Measurements from ENCODE around the gene UGT1A10. TPM values are rescaled to one million over a fixed set of nuclear protein-coding genes. Genes with fewer than 3 reads are reported as not detected.

The UGT1A10 gene
- total RNA-seq, 2 donors from 2014 or later: not detected

DNA sequence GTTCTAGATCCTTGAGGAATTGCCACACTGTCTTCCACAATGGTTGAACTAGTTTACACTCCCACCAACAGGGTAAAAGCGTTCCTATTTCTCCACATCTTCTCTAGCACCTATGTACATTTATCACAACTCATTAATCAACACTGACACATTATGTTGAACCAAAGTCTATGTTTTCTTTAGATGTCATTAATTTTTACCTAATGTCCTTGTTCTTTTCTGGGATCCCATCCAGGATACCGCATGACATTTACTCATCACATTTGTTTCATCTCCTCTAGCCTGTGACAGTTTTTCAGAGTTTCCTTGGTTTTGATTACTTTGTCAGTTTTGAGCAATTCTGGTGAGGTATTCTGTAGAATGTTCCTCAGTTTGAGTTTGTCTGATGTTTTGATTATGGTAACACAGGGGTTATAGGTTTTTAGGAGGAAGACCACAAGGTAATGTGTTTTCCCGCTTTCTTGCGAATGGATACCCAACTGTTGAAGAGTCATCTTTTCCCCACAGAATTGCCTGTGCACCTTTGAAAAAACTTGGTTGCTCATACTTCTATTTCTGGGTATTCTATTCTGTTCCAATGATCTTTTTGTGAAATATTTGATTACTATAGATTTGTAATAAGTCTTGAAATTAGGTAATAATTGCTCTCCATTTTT is 32.5 kb downstream of the UGT1A10 start:
- H3K36me3 Mint-ChIP-seq (ENCODE audit: insufficient read depth in 2 of 2): no peaks in the 10 kb centered on the region
- peaks cover 2 to 6% of the 10 kb centered on the region in 2 donors for H3K9me3 Mint-ChIP-seq
- H3K27ac Mint-ChIP-seq: no peak overlapping the region
- H3K4me1 Mint-ChIP-seq (ENCODE audit: low read depth): no peaks in the 10 kb centered on the region
- no peak overlapping the region for H3K4me3 Mint-ChIP-seq
- ATAC-seq (replicated peaks in 1 of 2) (no peak), DNase-seq (no peak)
- H3K27me3 Mint-ChIP-seq (ENCODE audit: low read depth): no peaks in the 10 kb centered on the region

DNA sequence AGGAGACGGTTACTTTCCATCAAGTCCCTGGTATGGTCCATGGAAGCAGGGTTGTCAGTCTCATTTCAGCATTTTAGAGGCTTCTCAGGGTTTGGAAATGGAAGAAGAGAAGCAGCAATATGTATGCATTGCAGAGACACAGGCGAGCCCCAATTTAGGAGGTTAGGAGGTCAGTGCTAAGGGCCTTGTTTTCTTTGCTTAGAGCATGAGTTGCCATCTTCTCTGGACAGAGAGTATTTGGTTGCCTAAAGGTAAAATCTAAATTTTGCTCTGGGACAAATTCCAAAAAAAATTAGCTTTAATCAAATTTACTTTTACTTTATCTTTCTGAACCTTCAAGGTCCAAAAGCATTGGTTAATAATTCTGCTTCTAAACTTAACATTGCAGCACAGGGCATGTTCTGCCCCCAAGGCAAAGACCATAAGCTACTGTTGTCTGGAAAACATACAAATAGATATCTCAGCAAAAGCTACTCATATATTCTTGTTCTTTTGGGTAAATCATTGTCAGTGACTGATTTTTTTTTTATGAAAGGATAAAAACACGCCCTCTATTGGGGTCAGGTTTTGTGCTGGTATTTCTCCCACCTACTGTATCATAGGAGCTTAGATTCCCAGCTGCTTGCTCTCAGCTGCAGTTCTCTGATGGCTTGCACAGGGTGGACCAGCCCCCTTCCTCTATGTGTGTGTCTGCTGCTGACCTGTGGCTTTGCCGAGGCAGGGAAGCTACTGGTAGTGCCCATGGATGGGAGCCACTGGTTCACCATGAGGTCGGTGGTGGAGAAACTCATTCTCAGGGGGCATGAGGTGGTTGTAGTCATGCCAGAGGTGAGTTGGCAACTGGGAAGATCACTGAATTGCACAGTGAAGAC is 35.3 kb downstream of the UGT1A10 start, which contains the start of gene UGT1A9:
UGT1A9 (plus strand) TSS at position 609 of the 872 bp plus-strand sequence; CDS start at position 646, 37 bp downstream.
- Mint-ChIP-seq H3K27ac (no peak within 1 kb of the TSS), H3K4me3 (no peak within 1 kb of the TSS), H3K4me1 (ENCODE audit: low read depth) (no peaks in the 10 kb centered on the region), H3K27me3 (ENCODE audit: low read depth) (peaks cover 8% of the 10 kb centered on the region), H3K36me3 (ENCODE audit: insufficient read depth in 2 of 2) (no peaks in the 10 kb centered on the region), H3K9me3 (peaks cover 0 to 6% of the 10 kb centered on the region in 2 donors)
- DNase-seq (no peak), ATAC-seq (replicated peaks in 1 of 2) (no peak)

DNA sequence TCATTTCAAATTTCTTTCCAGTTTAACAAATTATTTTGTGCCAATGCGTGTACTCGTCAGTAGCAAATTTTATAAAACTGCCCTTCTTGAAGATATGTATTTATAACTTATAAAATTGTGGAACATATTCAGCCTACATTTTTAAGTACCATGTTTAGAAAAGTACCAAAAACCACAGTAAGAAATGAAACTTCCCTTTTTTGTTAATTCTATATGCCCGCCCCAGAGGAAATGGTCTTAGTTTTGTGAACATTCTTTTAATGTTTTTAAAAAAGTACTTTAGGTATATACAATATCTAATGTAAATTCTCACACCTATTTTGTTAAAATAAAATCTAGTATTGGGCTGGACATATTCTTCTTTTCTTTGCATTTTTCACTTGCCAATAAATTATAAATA is 36.6 kb downstream of the UGT1A10 start:
- H3K4me3 Mint-ChIP-seq: no peak overlapping the region
- peaks cover 15% of the 10 kb centered on the region for H3K27me3 Mint-ChIP-seq (ENCODE audit: low read depth)
- ATAC-seq (replicated peaks in 1 of 2) (no peak), DNase-seq (no peak)
- H3K4me1 Mint-ChIP-seq (ENCODE audit: low read depth): no peaks in the 10 kb centered on the region
- no peaks in the 10 kb centered on the region for H3K36me3 Mint-ChIP-seq (ENCODE audit: insufficient read depth in 2 of 2)
- H3K9me3 Mint-ChIP-seq: peaks cover 0 to 6% of the 10 kb centered on the region in 2 donors
- H3K27ac Mint-ChIP-seq: no peak overlapping the region

DNA sequence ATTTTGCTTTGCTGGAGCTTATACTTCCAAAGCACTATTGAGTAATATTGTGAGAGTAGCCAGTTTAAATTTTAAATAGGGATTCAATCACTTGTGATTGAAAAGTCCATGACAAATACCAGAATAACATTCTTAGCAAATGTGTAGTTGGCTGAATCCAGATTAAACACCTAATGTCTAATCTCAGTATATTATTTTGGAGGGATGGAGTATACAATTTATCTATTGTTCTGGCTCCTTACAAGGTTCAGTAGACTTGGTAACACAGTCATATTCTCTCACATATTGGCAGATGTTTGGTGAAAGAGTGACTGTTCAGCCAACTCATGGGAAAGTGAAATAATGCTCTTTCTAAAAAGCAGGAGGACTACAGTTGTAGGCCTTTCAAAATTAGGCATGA is 37.6 kb downstream of the UGT1A10 start:
- no peak overlapping the region for H3K4me3 Mint-ChIP-seq
- no peak for ATAC-seq (replicated peaks in 1 of 2)
- H3K27me3 Mint-ChIP-seq (ENCODE audit: low read depth): peaks cover 19% of the 10 kb centered on the region
- no peaks in the 10 kb centered on the region for H3K36me3 Mint-ChIP-seq (ENCODE audit: insufficient read depth in 2 of 2)
- DNase-seq: no peak
- H3K27ac Mint-ChIP-seq: no peak overlapping the region
- no peaks in the 10 kb centered on the region for H3K9me3 Mint-ChIP-seq
- H3K4me1 Mint-ChIP-seq (ENCODE audit: low read depth): no peaks in the 10 kb centered on the region

DNA sequence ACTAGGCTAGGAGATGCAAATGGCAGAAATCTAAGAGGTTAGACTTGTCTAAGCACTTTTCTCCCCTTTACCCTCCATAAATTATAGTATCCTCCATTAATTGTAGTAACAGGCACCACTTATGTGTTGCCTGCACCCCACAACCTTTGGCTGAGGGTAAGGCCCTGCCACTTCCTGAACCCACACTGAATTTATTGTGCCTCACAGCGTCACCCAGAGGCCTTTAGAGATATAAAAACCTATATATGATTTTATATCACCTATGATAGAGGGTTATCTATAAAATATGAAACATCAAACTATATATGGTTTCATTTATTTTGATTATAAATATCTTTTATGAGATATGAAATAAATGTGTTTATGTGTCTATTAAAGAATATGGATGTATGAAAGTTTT is 38.1 kb downstream of the UGT1A10 start:
- DNase-seq (no peak), ATAC-seq (replicated peaks in 1 of 2) (no peak)
- H3K27ac Mint-ChIP-seq: no peak overlapping the region
- H3K4me3 Mint-ChIP-seq: no peak overlapping the region
- H3K9me3 Mint-ChIP-seq: no peaks in the 10 kb centered on the region
- no peaks in the 10 kb centered on the region for H3K36me3 Mint-ChIP-seq (ENCODE audit: insufficient read depth in 2 of 2)
- peaks cover 19% of the 10 kb centered on the region for H3K27me3 Mint-ChIP-seq (ENCODE audit: low read depth)
- no peaks in the 10 kb centered on the region for H3K4me1 Mint-ChIP-seq (ENCODE audit: low read depth)

DNA sequence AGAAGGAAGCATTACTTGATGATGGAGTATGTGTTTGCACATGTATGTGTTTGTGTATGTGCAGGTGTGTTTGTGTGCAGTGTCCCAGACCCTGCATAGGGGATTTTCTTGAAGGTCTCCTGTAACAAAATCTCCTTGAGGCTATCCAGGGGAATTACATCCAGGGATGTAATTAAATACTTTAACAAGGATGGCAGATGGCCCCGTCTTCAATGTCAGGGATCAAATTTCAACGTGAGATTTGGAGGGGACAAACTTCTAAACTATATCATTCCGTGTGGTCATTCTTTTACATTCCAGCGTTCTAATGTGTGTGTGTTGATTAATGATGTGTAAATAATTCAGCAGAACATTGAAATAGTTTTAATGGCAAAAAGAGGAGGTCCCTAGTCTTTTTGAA is 38.7 kb downstream of the UGT1A10 start:
- H3K36me3 Mint-ChIP-seq (ENCODE audit: insufficient read depth in 2 of 2): no peaks in the 10 kb centered on the region
- peaks cover 19% of the 10 kb centered on the region for H3K27me3 Mint-ChIP-seq (ENCODE audit: low read depth)

DNA sequence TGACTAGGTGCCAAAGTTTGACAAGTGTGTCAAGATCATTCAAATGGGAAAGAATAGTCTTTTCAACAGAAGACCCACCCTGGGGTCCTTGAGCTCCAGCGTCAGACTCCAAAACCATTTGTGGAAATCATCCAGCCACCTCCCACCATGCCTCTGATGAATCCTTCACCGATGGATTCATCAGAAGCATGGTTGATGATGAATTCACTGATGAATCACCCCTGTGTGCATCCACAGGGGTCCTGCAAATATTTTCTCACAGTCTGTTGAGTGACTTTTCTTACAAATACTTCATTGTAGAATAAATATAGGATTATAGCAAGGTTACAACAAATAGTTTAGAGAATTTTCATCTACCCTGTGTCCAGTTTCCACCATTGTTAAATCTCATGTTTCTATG is 39.8 kb downstream of the UGT1A10 start:
- no peaks in the 10 kb centered on the region for H3K36me3 Mint-ChIP-seq (ENCODE audit: insufficient read depth in 2 of 2)
- H3K4me3 Mint-ChIP-seq: no peak overlapping the region
- peaks cover 19% of the 10 kb centered on the region for H3K27me3 Mint-ChIP-seq (ENCODE audit: low read depth)
- no peaks in the 10 kb centered on the region for H3K9me3 Mint-ChIP-seq
- DNase-seq (no peak), ATAC-seq (replicated peaks in 1 of 2) (no peak)
- H3K4me1 Mint-ChIP-seq (ENCODE audit: low read depth): no peaks in the 10 kb centered on the region
- H3K27ac Mint-ChIP-seq: no peak overlapping the region

More for the DNA sequence above, 38.7 kb downstream of the UGT1A10 start:
- Mint-ChIP-seq H3K4me1 (ENCODE audit: low read depth) (no peaks in the 10 kb centered on the region), H3K9me3 (no peaks in the 10 kb centered on the region), H3K27ac (no peak overlapping the region), H3K4me3 (no peak overlapping the region)
- ATAC-seq (replicated peaks in 1 of 2) (no peak), DNase-seq (no peak)

DNA sequence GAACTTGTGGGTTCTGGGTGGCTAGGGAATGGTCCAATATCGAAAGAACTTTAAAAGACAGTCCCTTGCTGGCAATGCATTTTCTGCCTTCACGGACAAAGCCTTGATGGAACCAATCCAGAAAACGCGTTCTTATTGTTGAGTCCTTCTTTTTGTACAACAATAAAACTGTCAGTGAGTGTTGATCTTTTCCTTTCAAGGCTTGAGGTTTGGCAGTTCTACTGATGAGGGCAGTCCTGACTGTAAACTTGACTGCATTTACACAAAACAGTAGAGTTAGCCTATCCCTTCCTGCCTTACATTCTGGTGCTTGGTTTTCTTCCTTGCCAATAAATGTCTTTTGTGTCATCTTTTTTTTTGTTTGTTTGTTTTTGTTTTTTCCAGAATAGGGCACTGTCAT is 42.9 kb downstream of the UGT1A10 start:
- no peaks in the 10 kb centered on the region for H3K9me3 Mint-ChIP-seq

DNA sequence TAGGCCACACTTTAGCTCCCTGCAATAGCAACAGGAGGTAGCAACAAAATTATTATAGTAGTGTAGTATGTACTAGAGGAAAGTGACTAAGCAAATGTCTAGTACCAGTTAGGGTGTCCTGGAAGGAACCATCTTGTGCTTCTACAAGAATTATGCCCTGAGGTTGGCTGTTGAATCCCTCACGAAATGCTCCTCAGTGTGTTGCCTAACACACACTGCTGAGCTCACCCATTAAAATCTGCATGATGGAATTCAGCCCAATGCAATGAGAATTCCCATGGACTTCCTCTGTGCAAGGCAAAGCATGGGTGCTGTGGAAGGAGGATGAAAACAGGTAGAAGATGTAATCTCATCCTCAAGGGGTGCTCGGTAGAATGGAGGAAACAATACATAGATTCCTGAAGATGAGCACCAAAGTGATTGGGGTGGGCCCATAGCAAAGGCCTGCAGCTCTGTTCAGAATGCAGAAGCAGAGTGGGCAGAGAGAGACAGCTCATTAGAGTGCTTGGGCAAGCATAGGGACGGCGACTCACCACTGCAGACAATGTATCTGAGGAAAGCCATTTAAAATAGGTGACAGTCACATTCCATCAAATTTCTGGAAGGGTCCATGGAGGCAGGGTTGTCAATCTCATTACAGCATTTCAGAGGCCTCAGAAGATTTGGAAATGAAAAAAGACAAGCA is 44.3 kb downstream of the UGT1A10 start:
- Mint-ChIP-seq H3K4me1 (ENCODE audit: low read depth) (no peaks in the 10 kb centered on the region), H3K27me3 (ENCODE audit: low read depth) (peaks cover 19% of the 10 kb centered on the region), H3K9me3 (no peaks in the 10 kb centered on the region), H3K4me3 (no peak overlapping the region), H3K36me3 (ENCODE audit: insufficient read depth in 2 of 2) (no peaks in the 10 kb centered on the region), H3K27ac (no peak overlapping the region)
- ATAC-seq (replicated peaks in 1 of 2): no peak
- no peak for DNase-seq

More for the DNA sequence above, 42.9 kb downstream of the UGT1A10 start:
- Mint-ChIP-seq H3K4me3 (no peak overlapping the region), H3K36me3 (ENCODE audit: insufficient read depth in 2 of 2) (no peaks in the 10 kb centered on the region), H3K4me1 (ENCODE audit: low read depth) (no peaks in the 10 kb centered on the region), H3K27ac (no peak overlapping the region), H3K27me3 (ENCODE audit: low read depth) (peaks cover 19% of the 10 kb centered on the region)
- DNase-seq: no peak
- ATAC-seq (replicated peaks in 1 of 2): no peak

DNA sequence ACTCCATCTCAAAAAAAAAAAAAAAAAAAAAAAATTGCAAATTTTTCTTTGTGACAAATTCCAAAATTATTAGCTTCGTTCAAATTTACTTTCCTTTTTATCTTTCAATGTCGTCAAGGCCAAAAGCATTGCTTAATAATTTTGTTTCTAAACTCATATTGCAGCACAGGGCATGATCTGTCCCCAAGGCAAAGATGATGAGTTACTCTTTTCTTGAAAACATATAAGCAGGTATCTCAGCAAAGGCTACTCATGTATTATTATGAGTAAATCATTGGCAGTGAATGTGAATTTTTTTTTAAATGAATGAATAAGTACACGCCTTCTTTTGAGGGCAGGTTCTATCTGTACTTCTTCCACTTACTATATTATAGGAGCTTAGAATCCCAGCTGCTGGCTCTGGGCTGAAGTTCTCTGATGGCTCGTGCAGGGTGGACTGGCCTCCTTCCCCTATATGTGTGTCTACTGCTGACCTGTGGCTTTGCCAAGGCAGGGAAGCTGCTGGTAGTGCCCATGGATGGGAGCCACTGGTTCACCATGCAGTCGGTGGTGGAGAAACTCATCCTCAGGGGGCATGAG is 45.4 kb downstream of the UGT1A10 start, which contains the start of gene UGT1A7:
UGT1A7 (plus strand) TSS at position 381 of the 579 bp plus-strand sequence; CDS start at position 418, 37 bp downstream.
- Mint-ChIP-seq H3K9me3 (no peaks in the 10 kb centered on the region), H3K27me3 (ENCODE audit: low read depth) (peaks cover 10% of the 10 kb centered on the region), H3K36me3 (ENCODE audit: insufficient read depth in 2 of 2) (no peaks in the 10 kb centered on the region), H3K27ac (no peak within 1 kb of the TSS), H3K4me3 (no peak within 1 kb of the TSS), H3K4me1 (ENCODE audit: low read depth) (no peaks in the 10 kb centered on the region)
- no peak for DNase-seq
- ATAC-seq (replicated peaks in 1 of 2): no peak

DNA sequence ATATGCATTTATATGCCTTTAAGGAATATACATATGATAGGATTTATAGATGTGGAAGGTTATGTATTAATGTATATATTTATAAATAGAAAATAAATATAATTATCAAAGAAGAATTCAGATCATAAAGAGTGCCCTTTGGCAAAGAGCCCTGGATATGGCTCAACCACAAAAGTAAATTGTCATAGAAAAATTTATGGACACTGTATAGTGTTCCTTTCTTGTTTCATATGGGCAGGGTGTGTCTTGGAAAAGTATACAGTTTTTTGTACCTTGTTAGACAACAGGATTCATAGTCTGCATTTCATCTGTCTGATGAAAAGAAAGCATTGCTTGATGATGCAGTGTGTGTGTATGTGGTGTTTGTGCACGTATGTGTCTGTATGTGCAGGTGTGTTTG is 48.4 kb downstream of the UGT1A10 start:
- Mint-ChIP-seq H3K9me3 (no peaks in the 10 kb centered on the region), H3K36me3 (ENCODE audit: insufficient read depth in 2 of 2) (no peaks in the 10 kb centered on the region), H3K27ac (no peak overlapping the region), H3K4me1 (ENCODE audit: low read depth) (no peaks in the 10 kb centered on the region), H3K4me3 (no peak overlapping the region), H3K27me3 (ENCODE audit: low read depth) (no peaks in the 10 kb centered on the region)
- no peak for ATAC-seq (replicated peaks in 1 of 2)
- DNase-seq: no peak

DNA sequence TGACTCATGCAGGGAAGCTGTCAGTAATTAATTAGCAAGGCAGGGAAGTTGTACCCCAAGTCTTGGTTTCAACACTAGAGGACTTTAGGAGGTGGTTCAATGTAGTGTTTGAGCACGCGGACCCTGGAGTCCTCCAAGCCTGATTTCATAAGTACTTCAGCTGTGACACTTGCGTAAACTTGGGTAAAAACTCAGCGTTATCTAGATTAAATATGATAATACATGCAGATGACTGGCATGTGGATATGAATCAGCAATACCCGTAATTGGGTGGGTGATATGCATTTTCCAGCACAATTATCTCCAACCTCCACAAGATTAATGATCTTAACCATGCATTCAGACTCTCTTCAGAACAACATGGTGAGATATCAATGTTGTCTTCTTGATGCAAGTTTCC is 50.7 kb downstream of the UGT1A10 start:
- Mint-ChIP-seq H3K36me3 (ENCODE audit: insufficient read depth in 2 of 2) (no peaks in the 10 kb centered on the region), H3K9me3 (no peaks in the 10 kb centered on the region), H3K4me1 (ENCODE audit: low read depth) (no peaks in the 10 kb centered on the region), H3K27ac (no peak overlapping the region), H3K4me3 (no peak overlapping the region), H3K27me3 (ENCODE audit: low read depth) (no peaks in the 10 kb centered on the region)
- DNase-seq (no peak), ATAC-seq (replicated peaks in 1 of 2) (no peak)

DNA sequence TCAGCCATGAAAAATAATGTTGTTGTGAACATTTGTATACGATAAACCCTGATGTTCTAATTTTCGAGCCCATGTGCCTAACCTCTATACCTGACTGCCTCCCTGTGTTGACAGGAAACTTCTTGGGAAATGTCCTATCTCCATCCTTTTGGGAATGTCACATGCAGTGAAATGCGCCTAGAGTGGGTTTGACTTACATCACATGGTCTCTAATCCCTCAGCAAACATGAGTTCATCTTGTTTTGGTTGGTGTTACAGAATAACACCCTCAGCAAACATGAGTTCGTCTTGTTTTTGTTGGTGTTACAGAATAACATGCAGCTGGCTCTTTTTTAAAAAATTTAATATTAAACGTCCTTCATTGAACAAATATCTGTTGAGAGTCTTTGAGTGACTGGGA is 52.1 kb downstream of the UGT1A10 start:
- no peak overlapping the region for H3K27ac Mint-ChIP-seq
- H3K9me3 Mint-ChIP-seq: no peaks in the 10 kb centered on the region
- H3K4me3 Mint-ChIP-seq: no peak overlapping the region
- no peaks in the 10 kb centered on the region for H3K36me3 Mint-ChIP-seq (ENCODE audit: insufficient read depth in 2 of 2)
- no peaks in the 10 kb centered on the region for H3K27me3 Mint-ChIP-seq (ENCODE audit: low read depth)
- no peaks in the 10 kb centered on the region for H3K4me1 Mint-ChIP-seq (ENCODE audit: low read depth)
- ATAC-seq (replicated peaks in 1 of 2) (no peak), DNase-seq (no peak)

Measured in activated T-cell treated with anti-CD3 and anti-CD28 coated beads, Interleukin-2, amount 50 U/mL, for 72 hours (primary cell).